DOHH2 (cell line): ENCODE measurements around the gene TAP2.

Experiments
- H3F3A ChIP-seq: fragments of 200-600 bp; sonication (generic), shearing (Covaris generic); 2 replicates; pipeline ENCODE4 v1.6.0; 2016; ENCODE audit warnings: antibody characterized with exemption, mild to moderate bottlenecking; ENCODE audit not compliant: control insufficient read depth, insufficient read depth
- H3K27ac ChIP-seq: fragments of 200-600 bp; sonication (generic); 2 replicates; pipeline ENCODE4 v1.5.1; 2014; ENCODE audit warnings: low read depth, mild to moderate bottlenecking, low read length, moderate library complexity
- H3K27me3 ChIP-seq: fragments of 200-600 bp; sonication (generic); 2 replicates; pipeline ENCODE4 v1.6.1; 2014; ENCODE audit warnings: mild to moderate bottlenecking, low read length, mixed read lengths; ENCODE audit not compliant: control insufficient read depth
- H3K36me3 ChIP-seq: fragments of 200-600 bp; sonication (generic); 2 replicates; pipeline ENCODE4 v1.6.1; 2014; ENCODE audit warnings: mild to moderate bottlenecking, low read length, moderate library complexity, mixed read lengths; ENCODE audit not compliant: control insufficient read depth
- H3K4me1 ChIP-seq: fragments of 200-600 bp; sonication (generic); 2 replicates; pipeline ENCODE4 v1.6.1; 2014; ENCODE audit warnings: mild to moderate bottlenecking, low read length, mixed read lengths; ENCODE audit not compliant: control insufficient read depth
- H3K4me2 ChIP-seq: fragments of 200-600 bp; sonication (generic); 2 replicates; pipeline ENCODE4 v1.6.0; 2014; ENCODE audit warnings: mild to moderate bottlenecking, low read length, moderate library complexity
- H3K4me3 ChIP-seq: fragments of 200-600 bp; sonication (generic); 2 replicates; pipeline ENCODE4 v1.5.1; 2014; ENCODE audit warnings: mild to moderate bottlenecking, low read length, mixed read lengths
- H3K79me2 ChIP-seq: fragments of 200-600 bp; sonication (generic); 2 replicates; pipeline ENCODE4 v1.6.1; 2014; ENCODE audit warnings: mild to moderate bottlenecking, low read length, mixed read lengths; ENCODE audit not compliant: control insufficient read depth
- H3K9me2 ChIP-seq: fragments of 200-600 bp; sonication (generic); replicated peaks from 2 replicates; pipeline ENCODE4 v1.6.1; 2014; ENCODE audit warnings: mild to moderate bottlenecking, low read length, mixed read lengths; ENCODE audit not compliant: control insufficient read depth
- H3K9me3 ChIP-seq: fragments of 200-600 bp; sonication (generic); 2 replicates; pipeline ENCODE4 v1.6.1; 2014; ENCODE audit warnings: antibody characterized with exemption, low read length, mixed read lengths; ENCODE audit not compliant: control insufficient read depth, insufficient read depth
- H4K20me1 ChIP-seq: fragments of 200-600 bp; sonication (generic); 2 replicates; pipeline ENCODE4 v1.6.0; 2014; ENCODE audit warnings: low read depth, mild to moderate bottlenecking, antibody characterized with exemption, low read length, moderate library complexity; ENCODE audit not compliant: control insufficient read depth, insufficient read depth
- EZH2phosphoT487 ChIP-seq: fragments of 200-600 bp; sonication (generic); IDR thresholded peaks from 2 replicates; pipeline ENCODE4 v1.6.1; 2017; ENCODE audit warnings: borderline replicate concordance, mild to moderate bottlenecking, antibody characterized with exemption, low read length, moderate library complexity, mixed read lengths
- TF ChIP-seq, protein P1 (sequence below): fragments of 200-600 bp; sonication (generic); IDR thresholded peaks from one replicate; pipeline ENCODE4 v1.5.1; 2014; ENCODE audit warnings: antibody characterized with exemption, mild to moderate bottlenecking, low read depth, low read length; ENCODE audit not compliant: poor library complexity, severe bottlenecking

Gene TAP2

DNA sequence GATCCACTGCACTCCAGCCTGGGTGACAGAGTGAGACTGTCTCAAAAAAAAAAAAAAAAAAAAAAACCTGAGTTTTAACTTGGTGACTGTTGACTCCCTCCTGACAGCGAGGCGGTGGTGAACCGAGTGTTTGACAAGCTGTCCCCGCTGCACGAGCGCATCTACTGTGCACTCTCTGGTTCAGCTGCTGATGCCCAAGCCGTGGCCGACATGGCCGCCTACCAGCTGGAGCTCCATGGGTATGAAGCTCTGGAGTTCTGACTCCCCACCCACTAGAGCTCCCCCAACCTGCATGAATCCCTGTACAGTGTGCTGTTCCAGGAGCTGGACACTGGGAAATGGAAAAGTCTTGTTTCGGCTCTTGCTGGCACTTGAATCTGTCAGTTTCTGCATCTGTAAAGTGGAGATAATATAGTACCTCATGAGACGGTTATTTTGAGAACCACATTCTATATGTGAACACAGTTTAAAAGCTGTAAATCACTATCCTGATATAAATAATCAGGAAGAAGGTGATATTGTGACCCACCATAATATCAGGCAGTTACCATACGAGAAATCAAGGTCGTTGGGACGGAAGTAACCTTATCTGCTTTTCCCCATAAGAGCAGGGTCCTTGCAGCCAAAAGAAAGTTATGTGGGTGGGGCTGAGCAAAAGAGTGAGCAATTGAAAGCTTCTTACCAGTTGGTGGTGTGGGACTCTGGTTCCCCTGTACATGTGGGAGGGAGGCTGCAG lies 18.8 kb upstream of the TAP2 start:
- Histone ChIP-seq H3K36me3 (no peaks in the 10 kb centered on the region), H3K27ac (no peak overlapping the region), H3F3A (no peaks in the 10 kb centered on the region), H3K9me3 (no peaks in the 10 kb centered on the region), H3K79me2 (0 out of 2 replicates have a peak, but pooled peaks cover 3% of the 10 kb centered on the region), H3K4me1 (peaks cover 41% of the 10 kb centered on the region), H3K4me2 (no peak overlapping the region), H4K20me1 (no peaks in the 10 kb centered on the region), H3K4me3 (no peak overlapping the region), H3K9me2 (no peaks in the 10 kb centered on the region), H3K27me3 (peaks cover 4% of the 10 kb centered on the region; the same call in 1 of the 2 replicates)
- no peak for TF ChIP-seq EZH2phosphoT487
- TF ChIP-seq, protein P1, sequence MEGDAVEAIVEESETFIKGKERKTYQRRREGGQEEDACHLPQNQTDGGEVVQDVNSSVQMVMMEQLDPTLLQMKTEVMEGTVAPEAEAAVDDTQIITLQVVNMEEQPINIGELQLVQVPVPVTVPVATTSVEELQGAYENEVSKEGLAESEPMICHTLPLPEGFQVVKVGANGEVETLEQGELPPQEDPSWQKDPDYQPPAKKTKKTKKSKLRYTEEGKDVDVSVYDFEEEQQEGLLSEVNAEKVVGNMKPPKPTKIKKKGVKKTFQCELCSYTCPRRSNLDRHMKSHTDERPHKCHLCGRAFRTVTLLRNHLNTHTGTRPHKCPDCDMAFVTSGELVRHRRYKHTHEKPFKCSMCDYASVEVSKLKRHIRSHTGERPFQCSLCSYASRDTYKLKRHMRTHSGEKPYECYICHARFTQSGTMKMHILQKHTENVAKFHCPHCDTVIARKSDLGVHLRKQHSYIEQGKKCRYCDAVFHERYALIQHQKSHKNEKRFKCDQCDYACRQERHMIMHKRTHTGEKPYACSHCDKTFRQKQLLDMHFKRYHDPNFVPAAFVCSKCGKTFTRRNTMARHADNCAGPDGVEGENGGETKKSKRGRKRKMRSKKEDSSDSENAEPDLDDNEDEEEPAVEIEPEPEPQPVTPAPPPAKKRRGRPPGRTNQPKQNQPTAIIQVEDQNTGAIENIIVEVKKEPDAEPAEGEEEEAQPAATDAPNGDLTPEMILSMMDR, result no peak

DNA sequence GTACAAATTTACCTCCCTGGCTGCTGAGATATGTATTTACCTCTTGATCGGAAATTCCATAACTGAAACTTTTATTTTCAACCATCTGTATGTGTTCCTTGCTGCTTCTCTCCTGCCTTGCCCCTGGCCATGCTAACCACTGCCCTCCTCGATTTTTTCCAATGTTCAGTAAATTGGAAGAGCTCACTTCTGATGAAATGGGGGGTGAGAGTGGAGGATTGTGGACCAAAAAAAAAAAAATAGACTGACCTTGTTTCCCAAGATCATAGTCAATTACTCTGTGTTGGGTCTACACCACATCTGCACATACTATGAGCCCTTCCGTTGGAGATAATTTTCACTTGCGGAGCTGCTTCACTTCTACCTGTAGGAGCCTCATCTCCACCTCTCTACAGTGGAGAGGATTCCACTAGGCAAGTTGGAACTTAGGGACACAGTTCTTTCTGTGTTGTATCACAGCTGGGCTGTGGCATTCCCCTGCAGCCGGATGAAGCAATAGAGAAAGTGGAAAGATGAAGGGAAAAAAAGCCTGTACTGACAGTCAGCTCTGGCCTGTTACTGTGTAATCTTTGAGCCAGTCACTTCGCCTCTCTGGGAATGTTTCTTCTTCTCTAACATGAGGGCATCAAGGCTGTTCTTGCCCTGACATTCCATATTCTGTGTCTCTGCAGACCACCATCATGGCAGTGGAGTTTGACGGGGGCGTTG lies 17.1 kb upstream of the TAP2 start:
- no peaks in the 10 kb centered on the region for H3K9me3 ChIP-seq
- no peaks in the 10 kb centered on the region for H4K20me1 ChIP-seq
- no peaks in the 10 kb centered on the region for H3K9me2 ChIP-seq
- H3K4me1 ChIP-seq, result peaks cover 44% of the 10 kb centered on the region
- TF ChIP-seq, protein P1, result no peak
- TF ChIP-seq EZH2phosphoT487, result no peak
- no peaks in the 10 kb centered on the region for H3F3A ChIP-seq
- no peaks in the 10 kb centered on the region for H3K36me3 ChIP-seq
- H3K27me3 ChIP-seq, result peaks cover 4% of the 10 kb centered on the region; the same call in 1 of the 2 replicates
- H3K27ac ChIP-seq, result no peak overlapping the region
- H3K4me3 ChIP-seq, result 0 out of 2 replicates have a peak overlapping the region, but pooled peaks have one; percentile 95
- 0 out of 2 replicates have a peak, but pooled peaks cover 3% of the 10 kb centered on the region for H3K79me2 ChIP-seq
- peak overlapping the region; percentile 99 for H3K4me2 ChIP-seq

- Histone ChIP-seq H3F3A (no peaks in the 10 kb centered on the region), H3K4me1 (peaks cover 37% of the 10 kb centered on the region), H3K36me3 (no peaks in the 10 kb centered on the region; the same call in 1 of the 2 replicates), H3K27ac (no peak overlapping the region), H3K9me2 (no peaks in the 10 kb centered on the region), H3K79me2 (0 out of 2 replicates have a peak, but pooled peaks cover 3% of the 10 kb centered on the region), H3K9me3 (no peaks in the 10 kb centered on the region), H3K4me3 (peak overlapping the region; percentile 95), H3K27me3 (peaks cover 4% of the 10 kb centered on the region; the same call in 1 of the 2 replicates), H3K4me2 (peak overlapping the region; percentile 99), H4K20me1 (no peaks in the 10 kb centered on the region)
- TF ChIP-seq EZH2phosphoT487, result no peak
- TF ChIP-seq, protein P1, result peak; percentile 31
Observed at GRCh38 chr6:32854376-32855178, 16.0 kb upstream of the TAP2 start.
